K562 (cell line): ENCODE data around the gene PRRC2B. TPM values are rescaled to one million over a fixed set of nuclear protein-coding genes. Genes with fewer than 3 reads are reported as not detected.
A peak's percentile ranks its signal among the peaks of the same experiment; 100 is the strongest.

ENCODE experiments used
- ATAC-seq: fragments of 200-7000 bp; cut with Tn5 transposase; 3 replicates; pipeline ENCODE4 v1.9.1; 2020; ENCODE audit warnings: moderate library complexity
- BruUV-seq: library from RNA; stranded (reverse); fragments of 400-500 nt; replicated peaks from 2 replicates; lab custom pipeline; 2021; lab: Mats Ljungman, UMichigan
- CTCF ChIA-PET: fragments of 300-600 bp; formaldehyde crosslinking; extraction: SDS; loops from one replicate; lab custom pipeline; 2021; ENCODE audit warnings: low intra/inter-chr PET ratio; lab: Yijun Ruan, JAX
- POLR2A ChIA-PET: fragments of 300-600, 350-650 bp; sonication (Branson Sonifier 250); formaldehyde crosslinking; extraction: SDS; loops from one replicate; lab custom pipeline; 2021; ENCODE audit warnings: antibody characterized with exemption, inconsistent platforms; lab: Yijun Ruan, JAX
- DNase-seq, 4 experiments: peaks; one replicate each; pipeline versions ENCODE4 v3.0.0 to v3.0.0-alpha.2; 2011 to 2018; ENCODE audit warnings: low spot score in 3 of 4, mixed read lengths in 3 of 4; ENCODE audit errors: extremely low read depth in 1 of 4
- FAIRE-seq: peaks from 2 replicates; lab custom pipeline; 2011; peaks lifted over from hg19 to GRCh38; lab: Jason Lieb, UNC
- H2AFZ ChIP-seq: 2 replicates; pipeline ENCODE4 v1.6.0; 2011; ENCODE audit warnings: low read depth, low read length, control low read depth, inconsistent platforms
- H3K27ac ChIP-seq: fragments of 200-600 bp; 3 replicates; pipeline ENCODE4 v1.8.0; 2011; ENCODE audit warnings: low read depth, mild to moderate bottlenecking, control low read depth, inconsistent platforms, low read length, moderate library complexity, mixed read lengths; ENCODE audit errors: extremely low read depth
- H3K27me3 ChIP-seq, 2 experiments: fragments of 300-600 bp in 1 of 2; 2 replicates in 1 of 2; 3 replicates in 1 of 2; pipeline versions ENCODE4 v1.6.0 to v1.8.0; 2011; ENCODE audit warnings: inconsistent platforms in 2 of 2, low read length in 2 of 2, mild to moderate bottlenecking in 1 of 2, mixed read lengths in 1 of 2, moderate library complexity in 1 of 2; ENCODE audit not compliant: control insufficient read depth in 2 of 2, insufficient read depth in 2 of 2
- H3K36me3 ChIP-seq: fragments of 300-600 bp; 3 replicates; pipeline ENCODE4 v1.8.0; 2011; ENCODE audit warnings: mild to moderate bottlenecking, low read length, inconsistent platforms; ENCODE audit not compliant: control insufficient read depth, insufficient read depth
- H3K4me1 ChIP-seq, 2 experiments: fragments of 200-600 bp in 1 of 2; replicated peaks in 1 of 2; 2 replicates in 1 of 2; 3 replicates in 1 of 2; pipeline versions ENCODE4 v1.5.1 to v1.8.0; 2011; ENCODE audit warnings: inconsistent platforms in 2 of 2, low read length in 2 of 2, mild to moderate bottlenecking in 1 of 2, mixed read lengths in 1 of 2, moderate library complexity in 1 of 2; ENCODE audit not compliant: control insufficient read depth in 2 of 2, insufficient read depth in 2 of 2
- H3K4me2 ChIP-seq: 2 replicates; pipeline ENCODE4 v1.6.1; 2011; ENCODE audit warnings: low read length, control low read depth, inconsistent platforms, mixed read lengths; ENCODE audit not compliant: insufficient read depth
- H3K4me3 ChIP-seq: fragments of 200-600 bp; sonication (generic), shearing (Covaris generic); 2 replicates; pipeline ENCODE4 v1.5.1; 2016; ENCODE audit warnings: control low read depth, inconsistent platforms
- H3K79me2 ChIP-seq: fragments of 200-600 bp; 3 replicates; pipeline ENCODE4 v1.8.0; 2011; ENCODE audit warnings: low read length, inconsistent platforms; ENCODE audit not compliant: control insufficient read depth, insufficient read depth
- H3K9ac ChIP-seq, 2 experiments: 2 replicates each; pipeline versions ENCODE4 v1.6.0 to v1.6.1; 2011; ENCODE audit warnings: low read depth in 2 of 2, low read length in 2 of 2, control low read depth in 1 of 2, inconsistent platforms in 1 of 2, mild to moderate bottlenecking in 1 of 2, mixed read lengths in 1 of 2; ENCODE audit not compliant: insufficient read depth in 1 of 2
- H3K9me1 ChIP-seq: one replicate; pipeline ENCODE4 v1.6.0; 2011; ENCODE audit warnings: inconsistent platforms, mild to moderate bottlenecking, low read length, moderate library complexity; ENCODE audit not compliant: control insufficient read depth, insufficient read depth
- H3K9me3 ChIP-seq: replicated peaks from 2 replicates; pipeline ENCODE4 v1.5.1; 2011; ENCODE audit warnings: low read depth, low read length, inconsistent platforms; ENCODE audit not compliant: control insufficient read depth, insufficient read depth
- H4K20me1 ChIP-seq: replicated peaks from 2 replicates; pipeline ENCODE4 v1.6.1; 2011; ENCODE audit warnings: low read length, inconsistent platforms, mixed read lengths; ENCODE audit not compliant: control insufficient read depth, insufficient read depth
- ADNP ChIP-seq: fragments of 200-800 bp; sonication (Bioruptor generic); IDR thresholded peaks from 2 replicates; pipeline ENCODE4 v1.6.1; 2016; ENCODE audit warnings: missing genetic modification characterization, missing compliant biosample characterization
- CHCHD3 ChIP-seq: fragments of 250-450 bp; sonication (Bioruptor Pico); IDR thresholded peaks from 2 replicates; pipeline ENCODE4 v2.1.2; 2022; ENCODE audit warnings: mild to moderate bottlenecking
- ELF1 ChIP-seq: fragments of 200-800 bp; sonication (Bioruptor generic); IDR thresholded peaks from 2 replicates; pipeline ENCODE4 v1.6.1; 2016; ENCODE audit warnings: missing genetic modification characterization, missing compliant biosample characterization
- NCOA6 ChIP-seq: fragments of 450-650 bp; IDR thresholded peaks from 2 replicates; pipeline ENCODE4 v1.6.1; 2017; ENCODE audit warnings: mild to moderate bottlenecking
- NR2C2 ChIP-seq, 2 experiments: fragments of 200-800 bp in 1 of 2; sonication (Bioruptor generic) in 1 of 2; sonication (generic) in 1 of 2; formaldehyde crosslinking in 1 of 2; IDR thresholded peaks; 2 replicates each; pipeline versions ENCODE4 v1.6.1 to v1.8.0; 2016 to 2022; ENCODE audit warnings: mild to moderate bottlenecking in 1 of 2, missing compliant biosample characterization in 1 of 2, missing genetic modification characterization in 1 of 2, missing genetic modification reagents in 1 of 2
- POLR2G ChIP-seq: fragments of 200-400 bp; formaldehyde crosslinking; IDR thresholded peaks from 2 replicates; pipeline ENCODE4 v1.6.1; 2017; ENCODE audit warnings: low read depth, mild to moderate bottlenecking, antibody characterized with exemption, low read length, moderate library complexity
- TRIM25 ChIP-seq: fragments of 450-650 bp; IDR thresholded peaks from 2 replicates; pipeline ENCODE4 v1.7.0; 2016; ENCODE audit warnings: borderline replicate concordance
- WGBS: fragments of 100-300 bp; shearing (Covaris generic); methylation state at CpG from one replicate; pipeline ENCODE4 v1.1.6; 2016; ENCODE audit warnings: low coverage, mixed read lengths; ENCODE audit not compliant: insufficient coverage; ENCODE audit errors: missing lambda C conversion rate; 5-methylcytosine and 5-hydroxymethylcytosine counted together
- in situ Hi-C: fragments of 300-500 bp; cut with MboI; formaldehyde crosslinking; loops from 4 replicates; pipeline ENCODE4 v1.15.0; 2018; ENCODE audit warnings: inconsistent platforms, mixed read lengths
- intact Hi-C: fragments of 100-400 bp; cut with micrococcal nuclease; formaldehyde crosslinking; loops from 2 replicates; pipeline ENCODE4 v1.14.2; 2022
- polyA plus RNA-seq, 8 experiments: library from polyadenylated mRNA; depleted of rRNA in 4 of 8; stranded (reverse) in 5 of 8; unstranded in 3 of 8; fragments of >200 nt; fragmentation: Nextera tagmentation in 2 of 8; fragmentation: Illumina TruSeq in 1 of 8; extraction: Ambion mirVana in 2 of 8; extraction: Trizol in 1 of 8; gene quantifications; 2 replicates each; pipeline versions ENCODE4 v1.2.1 to v1.2.3, GENCODE V29; 2011 to 2014; ENCODE audit warnings: inconsistent platforms in 1 of 8, missing spikeins in 1 of 8
- total RNA-seq, 7 experiments: library from RNA; depleted of rRNA in 6 of 7; stranded (reverse); fragments of >200 nt in 6 of 7; fragmentation: Illumina TruSeq in 2 of 7; extraction: Trizol in 2 of 7; gene quantifications; 2 replicates each; pipeline versions ENCODE4 v1.2.1 to v1.2.3, GENCODE V29; 2011 to 2021; ENCODE audit warnings: low replicate concordance in 1 of 7

The PRRC2B gene
- total and polyA plus RNA-seq, 9 of the 15 experiments (the other 6 are each of a cell fraction or from before 2014, with no cell fraction given), result 0.34 to 125 (median 30.9) TPM

- TF ChIP-seq TRIM25, result no peak
- no peak for TF ChIP-seq NR2C2 (CRISPR knock-in tag; IDR thresholded peaks at IDR 0.05)
- TF ChIP-seq NR2C2 (tag; IDR thresholded peaks at IDR 0.05), result no peak
- TF ChIP-seq CHCHD3 (CRISPR knock-in tag), result no peak
- TF ChIP-seq ADNP, result no peak
- TF ChIP-seq ELF1 (tag), result no peak
- TF ChIP-seq, all 486 proteins: peak for 0
These were observed 63.9 kb downstream of the PRRC2B start (continued) for GRCh38 chr9:131457746-131458145.

- Histone ChIP-seq H3K9me1 (peaks cover under 1% of the 10 kb centered on the region), H4K20me1 (no peaks in the 10 kb centered on the region), H3K36me3 (peaks cover 92% of the 10 kb centered on the region), H3K4me2 (no peak overlapping the region), H2AFZ (no peak overlapping the region), H3K27me3 (no peaks in the 10 kb centered on the region), H3K9me3 (no peaks in the 10 kb centered on the region), H3K79me2 (peaks cover 3% of the 10 kb centered on the region; the same call in 1 of the 3 replicates), H3K4me1 (no peaks in the 10 kb centered on the region), H3K9ac (no peak overlapping the region), H3K27ac (no peak overlapping the region), H3K4me3 (no peak overlapping the region)
- CTCF ChIA-PET, result no interaction called here
- intact Hi-C loops, result no loop called here
- TF ChIP-seq POLR2G, result peak; percentile 45; the same call in 1 of the 2 replicates
- TF ChIP-seq NCOA6, result no peak
- POLR2A ChIA-PET, result interaction anchor here (1.6 kb wide), 1 partner anchor 9 kb away, joined by 9 read pairs; no protein-coding TSS in a partner anchor
- no TSS peak for BruUV-seq
- ATAC-seq (no peak), DNase-seq (no peak), FAIRE-seq (no peak)
- WGBS, result 97% methylated on average over 10 of the region's 10 CpGs
- in situ Hi-C loops, result loop anchor here (25.0 kb wide), 1 partner anchor 747 kb away; no protein-coding TSS in a partner anchor
These were observed 65.2 kb downstream of the PRRC2B start for GRCh38 chr9:131459056-131459455.
